ENCODE data around the gene CBX3. TPM values are rescaled to one million over a fixed set of nuclear protein-coding genes. Genes with fewer than 3 reads are reported as not detected.

CBX3 gene
- total and polyA plus RNA-seq, 2 experiments from 2014 or later, result 236 to 249 TPM

DNA sequence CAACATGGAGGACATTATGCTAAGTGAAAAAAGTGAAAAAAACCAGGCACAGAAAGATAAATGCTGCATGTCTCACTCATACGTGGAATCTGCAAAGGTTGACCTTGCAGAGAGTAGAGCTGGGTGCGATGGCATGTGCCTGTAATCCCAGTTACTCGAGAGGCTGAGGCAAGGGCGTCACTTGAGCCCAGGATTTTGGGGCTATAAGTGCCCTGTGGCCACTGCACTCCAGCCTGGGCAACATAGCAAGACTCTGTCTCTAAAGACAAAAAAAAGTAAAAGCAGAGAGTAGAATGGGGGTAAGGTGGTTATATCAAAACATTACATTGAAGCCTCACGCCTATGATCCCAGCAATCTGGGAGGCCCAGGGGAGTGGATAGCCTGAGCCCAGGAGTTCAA, 22.8 kb downstream of the CBX3 start (continued):
- TF ChIP-seq CTCF (conservative IDR thresholded peaks at IDR 0.05; ENCODE audit: low read depth in 2 of 2), result no peak
- no peak for TF ChIP-seq ZNF114 (CRISPR knock-in tag; IDR thresholded peaks at IDR 0.05)
- no peak for TF ChIP-seq POLR2AphosphoS5 (IDR thresholded peaks at IDR 0.05; ENCODE audit: low read depth)
- TF ChIP-seq, protein P1, sequence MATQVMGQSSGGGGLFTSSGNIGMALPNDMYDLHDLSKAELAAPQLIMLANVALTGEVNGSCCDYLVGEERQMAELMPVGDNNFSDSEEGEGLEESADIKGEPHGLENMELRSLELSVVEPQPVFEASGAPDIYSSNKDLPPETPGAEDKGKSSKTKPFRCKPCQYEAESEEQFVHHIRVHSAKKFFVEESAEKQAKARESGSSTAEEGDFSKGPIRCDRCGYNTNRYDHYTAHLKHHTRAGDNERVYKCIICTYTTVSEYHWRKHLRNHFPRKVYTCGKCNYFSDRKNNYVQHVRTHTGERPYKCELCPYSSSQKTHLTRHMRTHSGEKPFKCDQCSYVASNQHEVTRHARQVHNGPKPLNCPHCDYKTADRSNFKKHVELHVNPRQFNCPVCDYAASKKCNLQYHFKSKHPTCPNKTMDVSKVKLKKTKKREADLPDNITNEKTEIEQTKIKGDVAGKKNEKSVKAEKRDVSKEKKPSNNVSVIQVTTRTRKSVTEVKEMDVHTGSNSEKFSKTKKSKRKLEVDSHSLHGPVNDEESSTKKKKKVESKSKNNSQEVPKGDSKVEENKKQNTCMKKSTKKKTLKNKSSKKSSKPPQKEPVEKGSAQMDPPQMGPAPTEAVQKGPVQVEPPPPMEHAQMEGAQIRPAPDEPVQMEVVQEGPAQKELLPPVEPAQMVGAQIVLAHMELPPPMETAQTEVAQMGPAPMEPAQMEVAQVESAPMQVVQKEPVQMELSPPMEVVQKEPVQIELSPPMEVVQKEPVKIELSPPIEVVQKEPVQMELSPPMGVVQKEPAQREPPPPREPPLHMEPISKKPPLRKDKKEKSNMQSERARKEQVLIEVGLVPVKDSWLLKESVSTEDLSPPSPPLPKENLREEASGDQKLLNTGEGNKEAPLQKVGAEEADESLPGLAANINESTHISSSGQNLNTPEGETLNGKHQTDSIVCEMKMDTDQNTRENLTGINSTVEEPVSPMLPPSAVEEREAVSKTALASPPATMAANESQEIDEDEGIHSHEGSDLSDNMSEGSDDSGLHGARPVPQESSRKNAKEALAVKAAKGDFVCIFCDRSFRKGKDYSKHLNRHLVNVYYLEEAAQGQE (IDR thresholded peaks at IDR 0.05; ENCODE audit: unreplicated experiment), result no peak
- TF ChIP-seq NANOG (IDR thresholded peaks at IDR 0.05; ENCODE audit: borderline replicate concordance), result no peak
- TF ChIP-seq STAT1 (IDR thresholded peaks at IDR 0.05; ENCODE audit: unreplicated experiment), result no peak
- TF ChIP-seq ZNF331 (CRISPR knock-in tag; IDR thresholded peaks at IDR 0.05; ENCODE audit: low read depth), result no peak
- no peak for TF ChIP-seq EZH2 (IDR thresholded peaks at IDR 0.05; ENCODE audit: low read depth, unreplicated experiment)
- no peak for TF ChIP-seq JUNB (IDR thresholded peaks at IDR 0.05; ENCODE audit: unreplicated experiment)

- Mint-ChIP-seq H3K4me1 (no peaks in the 10 kb centered on the region), H3K27me3 (ENCODE audit: insufficient read depth, low read depth, poor library complexity) (peaks cover 1% of the 10 kb centered on the region), H3K36me3 (ENCODE audit: low read depth) (0 out of 3 replicates have a peak, but pooled peaks cover 3% of the 10 kb centered on the region)
- TF ChIP-seq, protein P1 (IDR thresholded peaks at IDR 0.05; ENCODE audit: unreplicated experiment), result no peak
- TF ChIP-seq CREB1 (CRISPR knock-in tag; IDR thresholded peaks at IDR 0.05; ENCODE audit: low read depth) (no peak), JUNB (IDR thresholded peaks at IDR 0.05; ENCODE audit: unreplicated experiment) (no peak), ZNF462 (CRISPR knock-in tag; IDR thresholded peaks at IDR 0.05) (no peak)
Measured at GRCh38 chr7:26227987-26228386, 26.4 kb downstream of the CBX3 start.

More at GRCh38 chr7:26227987-26228386, 26.4 kb downstream of the CBX3 start:
- no peak overlapping the region for H3K27ac ChIP-seq (ENCODE audit: low read depth)
- H2AFZ ChIP-seq, result no peak overlapping the region
- H4K20me1 ChIP-seq (replicated peaks; ENCODE audit: insufficient read depth), result no peaks in the 10 kb centered on the region
- H3K4me1 ChIP-seq (ENCODE audit: insufficient read depth), result no peaks in the 10 kb centered on the region
- Mint-ChIP-seq H3K4me3 (no peak overlapping the region), H3K9me3 (peaks cover 15% of the 10 kb centered on the region), H3K27ac (no peak overlapping the region)
- H3F3A ChIP-seq (replicated peaks; ENCODE audit: low read depth), result no peaks in the 10 kb centered on the region
- no peaks in the 10 kb centered on the region for H3K79me2 ChIP-seq (replicated peaks; ENCODE audit: insufficient read depth)
- H3K4me2 ChIP-seq, result no peak overlapping the region
- no peak for ATAC-seq
- H3K27me3 ChIP-seq (ENCODE audit: insufficient read depth), result no peaks in the 10 kb centered on the region
- H3K36me3 ChIP-seq (ENCODE audit: insufficient read depth), result no peaks in the 10 kb centered on the region
- no peak overlapping the region for H3K4me3 ChIP-seq
- no peaks in the 10 kb centered on the region for H3K9me2 ChIP-seq (ENCODE audit: insufficient read depth)
- DNase-seq (ENCODE audit: low spot score), result no peak

All from GM23338 (cell line).